WTC11 (cell line): ENCODE results near the gene ALG11. TPM values are rescaled to one million over a fixed set of nuclear protein-coding genes. Genes with fewer than 3 reads are reported as not detected.

ENCODE experiments used
- ATAC-seq: fragments of 200-7000 bp; cut with Tn5 transposase; 2 replicates; pipeline ENCODE4 v1.10.0; 2021; ENCODE audit warnings: mild to moderate bottlenecking, moderate library complexity
- CTCF ChIA-PET: fragments of 300-600 bp; sonication (Branson Sonifier 250); formaldehyde crosslinking; loops from one replicate; lab custom pipeline; 2021; ENCODE audit warnings: antibody characterized with exemption; lab: Charles Lee
- POLR2A ChIA-PET: fragments of 350-600 bp; sonication (Branson Sonifier 250); formaldehyde crosslinking; loops from one replicate; lab custom pipeline; 2021; ENCODE audit warnings: antibody characterized with exemption; lab: Charles Lee
- DNase-seq: peaks from one replicate; pipeline ENCODE4 v3.0.0; 2021; ENCODE audit warnings: low spot score
- H3K27ac Mint-ChIP-seq: 2 replicates; pipeline ENCODE4 v1.8.0; 2021; ENCODE audit warnings: mixed read lengths
- H3K27me3 Mint-ChIP-seq: 2 replicates; pipeline ENCODE4 v1.8.0; 2021; ENCODE audit warnings: low read depth, mild to moderate bottlenecking, moderate library complexity, mixed read lengths
- H3K36me3 Mint-ChIP-seq: 2 replicates; pipeline ENCODE4 v1.8.0; 2021; ENCODE audit warnings: mixed read lengths
- H3K4me1 Mint-ChIP-seq: 2 replicates; pipeline ENCODE4 v1.8.0; 2022; ENCODE audit warnings: mixed read lengths
- H3K4me3 Mint-ChIP-seq: 2 replicates; pipeline ENCODE4 v1.8.0; 2021; ENCODE audit warnings: mild to moderate bottlenecking, moderate library complexity, mixed read lengths
- H3K9me3 Mint-ChIP-seq: 2 replicates; pipeline ENCODE4 v1.8.0; 2021; ENCODE audit warnings: mixed read lengths
- CBFB ChIP-seq: sonication (generic); formaldehyde crosslinking; IDR thresholded peaks from 2 replicates; pipeline ENCODE4 v1.8.1; 2022; ENCODE audit warnings: mild to moderate bottlenecking, low read depth, missing genetic modification reagents
- CREB1 ChIP-seq: sonication (generic); formaldehyde crosslinking; IDR thresholded peaks from 2 replicates; pipeline ENCODE4 v1.8.0; 2023; ENCODE audit warnings: mild to moderate bottlenecking, missing genetic modification reagents
- NFATC4 ChIP-seq: fragments of 250-450 bp; sonication (Bioruptor Pico); IDR thresholded peaks from 2 replicates; pipeline ENCODE4 v1.9.0; 2021; ENCODE audit warnings: mild to moderate bottlenecking
- NR2C2 ChIP-seq: sonication (generic); formaldehyde crosslinking; IDR thresholded peaks from 2 replicates; pipeline ENCODE4 v1.8.0; 2022; ENCODE audit warnings: mild to moderate bottlenecking, missing genetic modification reagents
- PRRX2 ChIP-seq: fragments of 250-450 bp; sonication (Bioruptor Pico); IDR thresholded peaks from 2 replicates; pipeline ENCODE4 v1.8.0; 2021; ENCODE audit warnings: mild to moderate bottlenecking
- RORB ChIP-seq: fragments of 250-450 bp; sonication (Bioruptor Pico); IDR thresholded peaks from 2 replicates; pipeline ENCODE4 v1.9.0; 2021; ENCODE audit warnings: mild to moderate bottlenecking
- TEAD1 ChIP-seq: sonication (generic); formaldehyde crosslinking; IDR thresholded peaks from 2 replicates; pipeline ENCODE4 v1.8.0; 2022; ENCODE audit warnings: mild to moderate bottlenecking, missing genetic modification reagents
- USF1 ChIP-seq: sonication (generic); formaldehyde crosslinking; IDR thresholded peaks from 2 replicates; pipeline ENCODE4 v1.8.0; 2022; ENCODE audit warnings: mild to moderate bottlenecking, missing genetic modification reagents
- ZNF281 ChIP-seq: sonication (generic); formaldehyde crosslinking; IDR thresholded peaks from 2 replicates; pipeline ENCODE4 v1.8.0; 2023; ENCODE audit warnings: mild to moderate bottlenecking, missing genetic modification reagents
- total RNA-seq: library from RNA; stranded (reverse); gene quantifications from 3 replicates; pipeline ENCODE4 v1.2.3, GENCODE V29; 2021
- TF ChIP-seq, protein P1 (sequence below): sonication (generic); formaldehyde crosslinking; conservative IDR thresholded peaks from 2 replicates; pipeline ENCODE4 v1.8.1; 2023; ENCODE audit warnings: mild to moderate bottlenecking, low read depth, missing genetic modification reagents, moderate library complexity
- TF ChIP-seq, protein P2 (sequence below): fragments of 250-450 bp; sonication (Bioruptor Pico); IDR thresholded peaks from 2 replicates; pipeline ENCODE4 v1.9.0; 2021; ENCODE audit warnings: moderate library complexity, mild to moderate bottlenecking, inconsistent platforms, borderline replicate concordance
- TF ChIP-seq, protein P3 (sequence below): sonication (generic); formaldehyde crosslinking; IDR thresholded peaks from 2 replicates; pipeline ENCODE4 v1.8.1; 2023; ENCODE audit warnings: mild to moderate bottlenecking, missing genetic modification reagents, moderate library complexity
- TF ChIP-seq, protein P4 (sequence below): sonication (generic); formaldehyde crosslinking; IDR thresholded peaks from 2 replicates; pipeline ENCODE4 v1.8.0; 2022; ENCODE audit warnings: mild to moderate bottlenecking, missing genetic modification reagents

The ALG11 gene
- total RNA-seq, 1 experiment from 2014 or later, result 40.6 TPM

GRCh38 chr13:52004511-52005170, 7.6 kb upstream of the ALG11 start:
- POLR2A ChIA-PET, result no interaction called here
- H3K27me3 Mint-ChIP-seq, result peaks cover 9% of the 10 kb centered on the region
- ATAC-seq, result no peak
- DNase-seq, result no peak
- TF ChIP-seq CREB1 (CRISPR knock-in tag) (no peak), TEAD1 (CRISPR knock-in tag) (no peak), PRRX2 (CRISPR knock-in tag) (no peak), NR2C2 (CRISPR knock-in tag) (no peak), USF1 (CRISPR knock-in tag) (no peak), NFATC4 (no peak)
- TF ChIP-seq, all 79 proteins: peak for 0
- CTCF ChIA-PET, result interaction anchor here (1.3 to 1.8 kb wide), 2 partner anchors 8 to 124 kb away, joined by 4 to 26 read pairs; partner anchors contain the start of gene NEK5
- Mint-ChIP-seq H3K9me3 (peaks cover 17% of the 10 kb centered on the region), H3K36me3 (peaks cover 10% of the 10 kb centered on the region), H3K27ac (no peak overlapping the region), H3K4me1 (peaks cover 35% of the 10 kb centered on the region), H3K4me3 (no peak overlapping the region)

GRCh38 chr13:52005841-52006522, 6.2 kb upstream of the ALG11 start:
- H3K27me3 Mint-ChIP-seq, result peaks cover 22% of the 10 kb centered on the region

More at GRCh38 chr13:52005841-52006522, 6.2 kb upstream of the ALG11 start:
- ChIA-PET CTCF (no interaction called here), POLR2A (no interaction called here)
- TF ChIP-seq RORB (CRISPR knock-in tag) (no peak), CBFB (CRISPR knock-in tag) (no peak), ZNF281 (CRISPR knock-in tag) (no peak)
- TF ChIP-seq, protein P1, sequence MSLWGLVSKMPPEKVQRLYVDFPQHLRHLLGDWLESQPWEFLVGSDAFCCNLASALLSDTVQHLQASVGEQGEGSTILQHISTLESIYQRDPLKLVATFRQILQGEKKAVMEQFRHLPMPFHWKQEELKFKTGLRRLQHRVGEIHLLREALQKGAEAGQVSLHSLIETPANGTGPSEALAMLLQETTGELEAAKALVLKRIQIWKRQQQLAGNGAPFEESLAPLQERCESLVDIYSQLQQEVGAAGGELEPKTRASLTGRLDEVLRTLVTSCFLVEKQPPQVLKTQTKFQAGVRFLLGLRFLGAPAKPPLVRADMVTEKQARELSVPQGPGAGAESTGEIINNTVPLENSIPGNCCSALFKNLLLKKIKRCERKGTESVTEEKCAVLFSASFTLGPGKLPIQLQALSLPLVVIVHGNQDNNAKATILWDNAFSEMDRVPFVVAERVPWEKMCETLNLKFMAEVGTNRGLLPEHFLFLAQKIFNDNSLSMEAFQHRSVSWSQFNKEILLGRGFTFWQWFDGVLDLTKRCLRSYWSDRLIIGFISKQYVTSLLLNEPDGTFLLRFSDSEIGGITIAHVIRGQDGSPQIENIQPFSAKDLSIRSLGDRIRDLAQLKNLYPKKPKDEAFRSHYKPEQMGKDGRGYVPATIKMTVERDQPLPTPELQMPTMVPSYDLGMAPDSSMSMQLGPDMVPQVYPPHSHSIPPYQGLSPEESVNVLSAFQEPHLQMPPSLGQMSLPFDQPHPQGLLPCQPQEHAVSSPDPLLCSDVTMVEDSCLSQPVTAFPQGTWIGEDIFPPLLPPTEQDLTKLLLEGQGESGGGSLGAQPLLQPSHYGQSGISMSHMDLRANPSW (CRISPR knock-in tag), result no peak
- TF ChIP-seq, protein P2, sequence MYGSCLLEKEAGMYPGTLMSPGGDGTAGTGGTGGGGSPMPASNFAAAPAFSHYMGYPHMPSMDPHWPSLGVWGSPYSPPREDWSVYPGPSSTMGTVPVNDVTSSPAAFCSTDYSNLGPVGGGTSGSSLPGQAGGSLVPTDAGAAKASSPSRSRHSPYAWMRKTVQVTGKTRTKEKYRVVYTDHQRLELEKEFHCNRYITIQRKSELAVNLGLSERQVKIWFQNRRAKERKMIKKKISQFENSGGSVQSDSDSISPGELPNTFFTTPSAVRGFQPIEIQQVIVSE, result no peak
- TF ChIP-seq, protein P3, sequence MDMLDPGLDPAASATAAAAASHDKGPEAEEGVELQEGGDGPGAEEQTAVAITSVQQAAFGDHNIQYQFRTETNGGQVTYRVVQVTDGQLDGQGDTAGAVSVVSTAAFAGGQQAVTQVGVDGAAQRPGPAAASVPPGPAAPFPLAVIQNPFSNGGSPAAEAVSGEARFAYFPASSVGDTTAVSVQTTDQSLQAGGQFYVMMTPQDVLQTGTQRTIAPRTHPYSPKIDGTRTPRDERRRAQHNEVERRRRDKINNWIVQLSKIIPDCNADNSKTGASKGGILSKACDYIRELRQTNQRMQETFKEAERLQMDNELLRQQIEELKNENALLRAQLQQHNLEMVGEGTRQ (CRISPR knock-in tag), result no peak
- TF ChIP-seq, protein P4, sequence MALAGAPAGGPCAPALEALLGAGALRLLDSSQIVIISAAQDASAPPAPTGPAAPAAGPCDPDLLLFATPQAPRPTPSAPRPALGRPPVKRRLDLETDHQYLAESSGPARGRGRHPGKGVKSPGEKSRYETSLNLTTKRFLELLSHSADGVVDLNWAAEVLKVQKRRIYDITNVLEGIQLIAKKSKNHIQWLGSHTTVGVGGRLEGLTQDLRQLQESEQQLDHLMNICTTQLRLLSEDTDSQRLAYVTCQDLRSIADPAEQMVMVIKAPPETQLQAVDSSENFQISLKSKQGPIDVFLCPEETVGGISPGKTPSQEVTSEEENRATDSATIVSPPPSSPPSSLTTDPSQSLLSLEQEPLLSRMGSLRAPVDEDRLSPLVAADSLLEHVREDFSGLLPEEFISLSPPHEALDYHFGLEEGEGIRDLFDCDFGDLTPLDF (CRISPR knock-in tag), result no peak
- peaks cover 33% of the 10 kb centered on the region for H3K4me1 Mint-ChIP-seq
- H3K27ac Mint-ChIP-seq, result no peak overlapping the region
- ATAC-seq (no peak), DNase-seq (no peak)
- H3K36me3 Mint-ChIP-seq, result peaks cover 10% of the 10 kb centered on the region
- H3K4me3 Mint-ChIP-seq, result no peak overlapping the region
- peaks cover 17% of the 10 kb centered on the region for H3K9me3 Mint-ChIP-seq
